Psoas muscle (tissue), 8 donors: ENCODE results near the gene RASSF3. TPM values are rescaled to one million over a fixed set of nuclear protein-coding genes. Genes with fewer than 3 reads are reported as not detected.

Source experiments
- ATAC-seq, 4 donors: fragments of 200-7000 bp; cut with Tn5 transposase; one replicate each; pipeline ENCODE4 v1.9.1; 2020; ENCODE audit warnings: moderate library complexity in 3 of 4, mild to moderate bottlenecking in 2 of 4
- DNase-seq, 2 donors: peaks; one replicate each; pipeline ENCODE4 v3.0.0-alpha.2; 2020
- H3K27ac ChIP-seq: fragments of 200-600 bp; one replicate; pipeline ENCODE4 v1.8.0; 2022
- H3K27me3 ChIP-seq, 3 donors: fragments of 200-600 bp in 1 of 3; one replicate each; pipeline versions ENCODE4 v1.6.1 to v1.8.0; 2013 to 2022; ENCODE audit warnings: low read length in 2 of 3, mild to moderate bottlenecking in 2 of 3, moderate library complexity in 1 of 3; ENCODE audit not compliant: insufficient read depth in 3 of 3
- H3K36me3 ChIP-seq, 2 donors: fragments of 200-600 bp in 1 of 2; one replicate each; pipeline versions ENCODE4 v1.6.1 to v1.8.0; 2013 to 2022; ENCODE audit warnings: low read depth in 1 of 2, mild to moderate bottlenecking in 1 of 2, moderate library complexity in 1 of 2; ENCODE audit not compliant: insufficient read depth in 1 of 2
- H3K4me1 ChIP-seq: fragments of 200-600 bp; one replicate; pipeline ENCODE4 v1.8.0; 2022
- H3K4me3 ChIP-seq: fragments of 200-600 bp; one replicate; pipeline ENCODE4 v1.8.0; 2022; ENCODE audit warnings: mild to moderate bottlenecking
- H3K9me3 ChIP-seq: fragments of 200-600 bp; one replicate; pipeline ENCODE4 v1.8.0; 2022
- CTCF ChIP-seq: fragments of 200-600 bp; IDR thresholded peaks from one replicate; pipeline ENCODE4 v1.8.0; 2022; ENCODE audit warnings: antibody characterized with exemption
- WGBS, 3 donors: extraction: QIAGEN DNeasy Blood & Tissue Kit; methylation state at CpG; one replicate each; pipeline versions ENCODE4 v1.1.6 to v1.1.7; 2013; 5-methylcytosine and 5-hydroxymethylcytosine counted together
- intact Hi-C, 2 donors: fragments of 100-400 bp; cut with DNase I; formaldehyde crosslinking; loops; one replicate each; pipeline versions ENCODE4 v1.11.0 to v1.14.2; 2022
- polyA plus RNA-seq, 3 donors: library from polyadenylated mRNA; stranded (reverse); fragments of 200-250 nt; gene quantifications; one replicate each; pipeline ENCODE4 v1.2.3, GENCODE V29; 2013
- total RNA-seq, 4 donors: library from RNA; stranded (reverse); fragmentation: NEBNext Ultra II Directional in 2 of 4; extraction: Animal tissue kit (Norgen Biotek cat#: 25700) in 2 of 4; gene quantifications; one replicate each; pipeline versions ENCODE4 v1.2.1 to v1.2.4, GENCODE V29; 2021 to 2023
- donor health status: healthy with polysubstance abuse.
- donor health status: DM: no; HTN: no; CAD: no; lungs with moderate emphysema.
- donor health status: Bipolar disorder and iron deficiency.
- donor health status: healthy.
- donor health status: DM: yes; HTN: yes; CAD: no.
- donor health status: DM: no; HTN: no; CAD: no.
- donor health status: DM: no; HTN: no; CAD: no.
- donor health status: DM: yes; HTN: yes; CAD: no.

RASSF3 gene
- total and polyA plus RNA-seq, 7 donors = 4.9 to 30.6 (median 14.5) TPM

- intact Hi-C loops = no loop called here
Observed at GRCh38 chr12:64720884-64721283, 110.6 kb downstream of the RASSF3 start.

GRCh38 chr12:64722835-64723234, 112.5 kb downstream of the RASSF3 start:
- intact Hi-C loops = no loop called here
- Histone ChIP-seq H3K27ac (no peak overlapping the region), H3K36me3 (peaks cover 24 to 90% of the 10 kb centered on the region in 2 donors), H3K27me3 (no peaks in the 10 kb centered on the region), H3K9me3 (no peaks in the 10 kb centered on the region), H3K4me3 (no peak overlapping the region), H3K4me1 (no peaks in the 10 kb centered on the region)
- ATAC-seq (peak in 3 of 4 donors; percentile 39 to 79 (median 52)), DNase-seq (no peak)
- 49 to 76% (median 52%) methylated on average over 4 of the region's 4 CpGs for WGBS, 3 donors
- TF ChIP-seq CTCF = no peak

More at GRCh38 chr12:64720884-64721283, 110.6 kb downstream of the RASSF3 start:
- Histone ChIP-seq H3K9me3 (no peaks in the 10 kb centered on the region), H3K4me1 (no peaks in the 10 kb centered on the region), H3K27me3 (no peaks in the 10 kb centered on the region), H3K4me3 (no peak overlapping the region), H3K27ac (no peak overlapping the region), H3K36me3 (peaks cover 26 to 90% of the 10 kb centered on the region in 2 donors)
- 95 to 100% (median 100%) methylated on average over 1 of the region's 1 CpG for WGBS, 3 donors
- ATAC-seq (no peak), DNase-seq (no peak)
- TF ChIP-seq CTCF = no peak

GRCh38 chr12:64723630-64724029, 113.3 kb downstream of the RASSF3 start:
- no peak for TF ChIP-seq CTCF
- 96 to 100% (median 96%) methylated on average over 2 of the region's 2 CpGs for WGBS, 3 donors
- intact Hi-C loops = no loop called here
- DNase-seq (no peak), ATAC-seq (no peak)
- Histone ChIP-seq H3K36me3 (peaks cover 24 to 95% of the 10 kb centered on the region in 2 donors), H3K4me3 (no peak overlapping the region), H3K4me1 (no peaks in the 10 kb centered on the region), H3K27ac (no peak overlapping the region), H3K9me3 (no peaks in the 10 kb centered on the region), H3K27me3 (no peaks in the 10 kb centered on the region)

- Histone ChIP-seq H3K36me3 (peaks cover 23 to 92% of the 10 kb centered on the region in 2 donors), H3K27me3 (no peaks in the 10 kb centered on the region), H3K4me1 (no peaks in the 10 kb centered on the region), H3K9me3 (no peaks in the 10 kb centered on the region), H3K27ac (no peak overlapping the region), H3K4me3 (no peak overlapping the region)
- ATAC-seq (no peak), DNase-seq (no peak)
- 87 to 97% (median 92%) methylated on average over 11 of the region's 11 CpGs for WGBS, 3 donors
- no peak for TF ChIP-seq CTCF
- intact Hi-C loops = no loop called here
Observed at GRCh38 chr12:64724201-64724745, 114.0 kb downstream of the RASSF3 start.
